Glomerular visceral epithelial cell (primary cell): ENCODE measurements around the gene PPP1R1B.
"Not testable (repeated sequence)": the region's sequence is repeated elsewhere in the genome, so short reads cannot be mapped to it uniquely, and the experiment has no call there.

Experiments
- DNase-seq: peaks from one replicate; pipeline ENCODE4 v3.0.0-alpha.2; 2016; ENCODE audit errors: extremely low spot score

The PPP1R1B gene

DNA sequence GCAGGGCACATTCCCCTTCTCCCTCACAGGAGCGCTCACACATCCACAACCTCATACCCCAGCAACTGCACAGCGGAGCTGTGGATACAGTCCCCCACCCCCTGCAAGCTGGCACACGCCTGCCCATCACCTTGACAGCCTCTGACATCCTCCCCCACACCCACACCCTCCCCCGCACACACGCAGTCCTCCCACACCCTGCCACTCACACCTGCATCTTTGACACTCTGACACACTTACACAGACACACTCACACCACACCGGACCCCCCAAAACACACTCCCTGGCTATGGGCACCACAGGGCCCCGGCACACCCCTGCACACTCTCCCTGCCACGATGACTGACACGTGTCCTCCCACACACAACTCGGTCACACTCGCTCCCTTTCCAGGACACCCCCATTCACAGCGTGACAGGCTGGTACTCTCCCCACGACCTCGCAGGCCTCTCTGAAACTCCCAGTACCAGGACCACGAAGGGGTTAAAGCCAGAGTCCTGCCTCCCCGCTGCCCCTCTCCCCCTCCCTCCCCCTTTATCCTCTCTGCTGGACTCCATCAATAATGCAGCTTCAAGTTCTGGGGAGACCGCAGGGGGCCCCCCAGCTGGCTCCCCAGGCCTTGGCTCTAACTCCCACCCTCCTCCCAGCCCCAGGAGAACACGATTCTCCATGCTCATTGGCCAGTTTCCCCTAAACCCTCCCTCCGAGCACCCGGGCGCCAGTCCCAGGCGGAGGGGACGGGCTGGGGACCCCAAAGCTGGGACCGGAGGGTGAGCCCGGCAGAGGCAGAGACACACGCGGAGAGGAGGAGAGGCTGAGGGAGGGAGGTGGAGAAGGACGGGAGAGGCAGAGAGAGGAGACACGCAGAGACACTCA, at the start of gene PPP1R1B:
TSS of gene PPP1R1B (plus strand) at position 782 of the 876 bp plus-strand sequence. CDS start 441 bp downstream, outside the sequence.
- DNase-seq: no peak

GRCh38 chr17:39578272-39578671, 48.5 kb upstream of the PPP1R1B start:
- no peak for DNase-seq

DNA sequence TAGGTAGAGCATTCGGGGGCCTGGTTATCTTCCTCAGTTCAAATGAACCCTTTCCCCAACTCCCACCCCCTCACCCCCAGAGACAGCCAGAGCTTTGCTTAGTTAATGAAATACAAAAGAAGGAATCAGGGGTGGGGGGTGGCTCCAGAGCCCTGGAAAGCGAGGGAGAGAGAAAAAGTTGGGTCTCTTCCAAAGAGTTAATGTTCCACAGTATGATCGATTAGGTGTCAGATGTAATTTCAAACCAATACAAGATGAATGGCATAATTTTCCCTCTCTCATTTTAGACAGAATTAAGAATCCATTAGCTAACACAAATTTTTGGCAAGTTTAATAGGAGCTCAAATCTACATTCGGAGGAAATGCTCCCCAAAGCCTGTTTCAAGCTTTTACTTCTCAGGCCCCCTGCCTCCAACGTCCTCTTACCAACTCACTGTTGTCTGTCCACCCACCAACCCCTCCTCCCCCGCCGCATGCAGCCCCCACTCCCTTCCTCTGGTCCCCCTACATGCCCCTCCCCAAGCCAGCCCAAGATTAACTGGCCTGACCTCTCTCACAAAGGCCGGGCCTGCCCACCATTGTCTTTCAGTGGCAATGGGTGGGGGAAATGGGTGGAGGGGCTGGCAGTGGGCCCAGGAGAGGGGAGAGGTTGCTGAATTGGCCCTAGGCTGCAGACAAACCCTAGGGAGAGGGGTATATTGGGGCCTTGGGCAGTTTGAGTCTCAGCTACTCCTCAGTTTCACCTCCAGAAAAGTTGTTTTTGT, 47.3 kb upstream of the PPP1R1B start:
- DNase-seq: no peak

DNA sequence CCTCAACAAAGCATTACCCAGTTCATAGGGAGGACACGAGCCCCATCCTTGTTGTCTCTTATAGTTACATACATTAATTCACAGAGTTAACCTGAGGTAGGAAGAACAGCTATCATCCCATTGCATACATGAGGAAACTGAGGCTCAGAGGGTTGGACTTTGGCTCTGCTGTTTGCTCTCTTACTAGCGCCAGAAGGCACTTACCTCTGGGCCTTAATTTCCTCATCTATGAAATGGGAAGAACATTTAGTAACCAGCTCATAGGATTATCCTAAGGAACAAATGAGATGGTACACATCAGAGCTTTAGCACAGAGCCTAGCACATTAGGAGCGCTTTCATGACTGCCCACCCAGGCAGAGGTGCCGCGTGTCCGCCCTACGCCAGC, 46.7 kb upstream of the PPP1R1B start:
- DNase-seq: no peak

DNA sequence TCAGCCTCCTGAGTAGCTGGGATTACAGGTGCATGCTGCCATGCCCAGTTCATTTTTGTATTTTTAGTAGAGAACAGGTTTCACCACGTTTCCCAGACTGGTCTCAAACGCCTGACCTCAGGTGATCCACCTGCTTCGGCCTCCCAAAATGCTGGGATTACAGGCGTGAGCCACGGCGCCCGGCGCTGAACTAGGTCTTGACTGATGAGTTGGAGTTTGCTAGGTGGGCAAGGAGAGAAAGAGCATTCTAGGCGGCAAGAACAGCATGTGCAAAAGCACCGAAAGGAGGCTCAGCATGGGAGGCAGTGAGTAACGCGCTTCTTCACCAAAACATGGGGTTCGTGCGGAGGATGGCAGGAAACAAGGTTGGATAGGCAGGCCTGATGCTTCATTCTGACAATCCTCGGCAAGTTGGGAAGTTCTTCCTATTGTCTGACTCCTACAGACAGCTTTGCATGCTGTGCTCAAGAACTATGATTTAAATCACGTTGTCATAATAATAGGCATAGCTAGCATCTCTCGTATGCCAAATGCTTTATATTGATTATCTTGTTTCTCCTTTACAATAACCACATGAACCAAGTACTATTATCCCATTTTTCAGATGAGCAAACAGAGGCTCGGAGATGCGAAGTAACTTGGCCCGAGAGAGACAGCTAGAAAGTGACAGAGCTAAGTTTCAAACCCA, 45.5 kb upstream of the PPP1R1B start:
- DNase-seq: no peak

- no peak for DNase-seq
Measured at GRCh38 chr17:39581759-39582085, 45.0 kb upstream of the PPP1R1B start.

DNA sequence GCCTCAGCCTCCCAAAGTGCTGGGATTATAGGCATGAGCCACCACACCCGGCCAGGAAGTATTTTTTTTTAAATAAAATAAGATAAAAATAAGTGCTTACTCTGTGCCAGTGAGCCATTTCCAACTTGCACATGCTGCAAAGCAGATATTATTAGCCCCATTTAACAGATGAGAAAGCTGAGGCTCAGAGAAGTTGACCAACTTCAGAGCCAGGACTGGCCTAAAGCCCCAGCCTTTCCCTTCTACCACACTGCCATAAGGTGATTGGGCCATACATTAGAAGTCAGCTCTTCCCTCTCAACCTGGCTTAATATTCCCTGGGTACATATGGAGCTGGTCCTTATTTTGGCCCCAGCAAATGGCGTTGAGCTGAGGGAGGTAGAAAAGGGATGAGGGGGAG, 44.1 kb upstream of the PPP1R1B start:
- DNase-seq: no peak

- DNase-seq: not testable (repeated sequence)
Measured at GRCh38 chr17:39590180-39590579, 36.6 kb upstream of the PPP1R1B start.

- DNase-seq: peak; percentile 54
Measured at GRCh38 chr17:39591958-39592954, 34.5 kb upstream of the PPP1R1B start.

DNA sequence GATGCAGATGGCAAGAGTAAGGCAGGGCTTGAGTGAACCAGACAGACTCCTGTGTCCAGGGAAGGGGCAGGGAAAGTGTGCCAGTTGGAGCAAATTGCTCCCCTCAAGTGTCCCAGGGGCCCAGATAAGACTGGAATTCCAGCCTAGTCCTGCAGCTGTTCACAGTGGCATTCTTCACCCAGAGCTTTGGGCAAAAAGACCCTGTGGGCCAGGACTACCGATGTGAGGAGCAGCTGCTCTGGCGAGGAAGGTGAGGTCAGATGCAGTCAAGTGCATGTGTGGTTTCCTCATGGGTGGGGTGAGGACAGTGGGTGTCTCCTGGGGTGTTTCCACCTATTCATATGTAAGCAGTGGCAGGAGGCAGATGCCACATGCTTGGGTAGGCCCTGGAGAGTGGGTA, 33.4 kb upstream of the PPP1R1B start:
- no peak for DNase-seq

- no peak for DNase-seq
Measured at GRCh38 chr17:39595294-39595693, 31.5 kb upstream of the PPP1R1B start.

- no peak for DNase-seq
Measured at GRCh38 chr17:39595928-39596510, 30.7 kb upstream of the PPP1R1B start.

DNA sequence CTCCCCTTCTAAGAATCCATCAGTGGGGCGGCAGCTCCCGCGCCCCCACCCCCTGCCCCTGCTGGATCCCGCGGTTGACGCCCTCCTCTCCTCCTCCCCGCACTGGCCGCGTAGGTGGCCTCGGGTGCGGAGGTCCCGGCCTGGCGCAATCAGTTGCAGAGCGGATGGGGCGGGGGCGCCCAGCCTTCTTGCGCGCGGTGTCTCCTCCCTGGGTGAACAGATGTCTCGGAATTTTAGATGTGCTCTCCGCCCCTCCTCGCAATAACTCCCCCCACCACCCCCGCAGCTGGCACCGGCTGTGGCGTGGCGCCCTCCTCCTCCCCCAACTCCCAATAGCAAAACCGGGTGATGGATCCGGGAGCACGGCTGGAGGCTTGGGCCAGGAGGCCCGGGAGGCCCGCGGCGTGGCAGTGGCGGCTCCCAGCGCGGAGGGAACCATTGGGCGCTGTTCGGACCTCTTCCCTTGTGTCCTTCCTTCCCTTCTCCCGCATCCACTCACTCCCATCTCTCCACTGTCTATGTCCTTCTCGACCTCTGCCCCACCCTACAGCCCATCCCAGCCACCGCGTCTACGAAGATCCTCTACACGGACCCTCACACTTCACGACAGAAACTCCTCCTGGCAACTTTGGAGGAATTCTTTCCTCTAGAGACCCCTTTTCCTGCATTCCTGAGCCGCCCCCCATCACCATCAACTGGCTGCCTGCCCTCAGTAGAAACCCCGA, 30.0 kb upstream of the PPP1R1B start:
- DNase-seq: no peak

GRCh38 chr17:39597372-39598046, 29.2 kb upstream of the PPP1R1B start:
- no peak for DNase-seq

GRCh38 chr17:39598047-39598481, 28.7 kb upstream of the PPP1R1B start:
- DNase-seq: no peak

DNA sequence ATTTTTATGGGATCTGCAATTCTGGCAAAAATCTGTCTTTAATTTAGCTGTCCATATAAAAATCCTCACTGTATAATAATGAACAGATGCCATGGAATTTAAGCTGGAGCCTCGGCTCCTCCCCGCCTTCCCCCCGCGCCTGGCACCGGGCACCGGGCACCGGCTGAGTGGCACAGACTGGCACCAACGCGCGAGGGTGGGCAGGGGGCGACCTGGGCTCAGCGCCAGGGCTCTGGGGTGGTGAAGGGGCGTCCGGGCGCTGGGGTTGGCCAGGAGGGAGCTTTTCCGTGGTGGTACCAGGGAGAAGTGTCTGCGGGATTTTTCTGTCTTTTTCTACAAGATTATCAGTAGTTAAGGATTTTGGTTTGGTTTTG, 28.1 kb upstream of the PPP1R1B start:
- DNase-seq: no peak

DNA sequence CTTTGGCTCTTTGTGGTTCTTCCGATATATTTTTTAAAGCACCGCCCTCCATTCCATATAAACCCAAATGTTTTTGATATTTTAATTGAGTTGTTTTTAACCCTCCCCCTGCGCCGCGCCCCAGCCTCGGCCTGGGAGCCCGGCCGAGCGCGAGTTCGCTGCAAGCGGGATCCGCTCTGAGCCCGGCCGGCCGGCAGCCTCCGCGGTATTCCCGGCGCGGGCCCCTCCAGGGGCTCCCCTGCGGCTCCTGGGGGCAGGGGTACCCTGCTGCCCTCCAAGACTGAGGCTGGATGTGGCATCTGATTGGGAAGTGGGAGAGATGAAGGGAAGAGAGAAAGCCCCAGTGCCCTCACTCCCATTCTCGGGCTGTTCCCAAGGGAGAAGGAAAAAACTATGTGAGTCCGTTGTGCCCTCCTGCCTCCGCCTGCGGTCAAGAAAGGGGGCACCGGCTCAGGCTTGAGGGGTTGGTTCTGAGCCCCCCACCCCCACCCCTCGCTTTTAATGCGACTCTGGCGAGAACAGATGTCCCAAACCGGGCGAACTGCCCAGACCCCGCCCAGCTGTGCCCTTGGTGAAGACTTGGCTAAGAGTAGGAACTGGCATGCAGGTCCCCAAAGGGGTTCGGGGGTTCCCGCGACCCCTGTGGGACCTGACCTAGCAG, 27.6 kb upstream of the PPP1R1B start:
- no peak for DNase-seq

DNA sequence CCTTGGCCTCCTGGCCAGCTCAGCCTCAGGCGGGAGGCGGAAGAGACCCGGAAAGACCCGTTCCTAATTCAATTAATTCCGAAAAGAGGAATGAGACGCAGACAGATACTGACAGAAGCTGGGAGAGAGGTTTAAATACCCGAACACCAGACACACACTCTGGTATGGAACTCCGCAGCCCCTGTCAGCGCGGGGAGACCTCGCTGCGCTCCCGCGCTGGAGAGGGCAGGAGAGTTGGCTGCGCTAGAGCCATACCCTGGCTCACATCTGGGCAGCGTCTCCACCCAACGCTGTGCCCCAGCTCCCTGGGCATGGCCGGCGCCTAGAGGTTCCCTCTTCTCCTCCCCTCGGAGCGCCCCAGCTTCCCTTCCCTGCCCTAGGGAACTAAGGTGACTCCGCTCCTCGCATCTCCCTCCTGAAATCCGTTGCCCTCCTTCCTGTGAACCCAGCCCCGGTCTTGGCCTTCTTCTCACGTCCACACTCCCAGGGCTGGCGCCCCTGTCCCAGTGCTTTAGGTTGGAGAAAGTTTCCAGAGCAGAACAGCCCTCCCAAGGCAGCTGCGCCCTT, 27.0 kb upstream of the PPP1R1B start:
- no peak for DNase-seq
